ENCODE data around the gene NCAM2.

Gene NCAM2

GRCh38 chr21:21508859-21509258 is 510.6 kb downstream of the NCAM2 start:
- DNase-seq (ENCODE audit: low spot score), result no peak
- TF ChIP-seq CTCF (IDR thresholded peaks at IDR 0.05; ENCODE audit: extremely low read depth, missing control alignments), result no peak

GRCh38 chr21:21530680-21531079 is 532.5 kb downstream of the NCAM2 start:
- TF ChIP-seq CTCF (IDR thresholded peaks at IDR 0.05; ENCODE audit: extremely low read depth, missing control alignments), result no peak
- no peak for DNase-seq (ENCODE audit: low spot score)

GRCh38 chr21:21547368-21547953 is 549.3 kb downstream of the NCAM2 start:
- DNase-seq (ENCODE audit: low spot score), result no peak
- TF ChIP-seq CTCF (IDR thresholded peaks at IDR 0.05; ENCODE audit: extremely low read depth, missing control alignments), result no peak

- DNase-seq (ENCODE audit: low spot score), result no peak
- no peak for TF ChIP-seq CTCF (IDR thresholded peaks at IDR 0.05; ENCODE audit: extremely low read depth, missing control alignments)
Observed at GRCh38 chr21:21559285-21560045, 561.3 kb downstream of the NCAM2 start.
